Astrocyte (in vitro differentiated cells and primary cell): ENCODE data around the gene CSRP2. TPM values are rescaled to one million over a fixed set of nuclear protein-coding genes. Genes with fewer than 3 reads are reported as not detected.

Experiments used
- DNase-seq: peaks from one replicate; pipeline ENCODE4 v3.0.0-alpha.2; 2010; ENCODE audit warnings: low read depth
- FAIRE-seq: peaks from 2 replicates; lab custom pipeline; 2011; peaks lifted over from hg19 to GRCh38; lab: Jason Lieb, UNC
- H2AFZ ChIP-seq: 2 replicates; pipeline ENCODE4 v1.6.0; 2012; ENCODE audit warnings: low read depth, low read length, inconsistent platforms
- H3K27ac ChIP-seq: 2 replicates; pipeline ENCODE4 v1.5.1; 2011; ENCODE audit warnings: low read depth, low read length, inconsistent platforms
- H3K27me3 ChIP-seq: 2 replicates; pipeline ENCODE4 v1.6.0; 2011; ENCODE audit warnings: low read length, inconsistent platforms; ENCODE audit not compliant: insufficient read depth
- H3K36me3 ChIP-seq: 2 replicates; pipeline ENCODE4 v1.5.1; 2011; ENCODE audit warnings: low read length, inconsistent platforms; ENCODE audit not compliant: insufficient read depth
- H3K4me1 ChIP-seq: 2 replicates; pipeline ENCODE4 v1.5.1; 2011; ENCODE audit warnings: low read length, inconsistent platforms; ENCODE audit not compliant: insufficient read depth
- H3K4me2 ChIP-seq: 2 replicates; pipeline ENCODE4 v1.6.0; 2012; ENCODE audit warnings: low read length, inconsistent platforms
- H3K4me3 ChIP-seq: 2 replicates; pipeline ENCODE4 v1.5.1; 2011; ENCODE audit warnings: low read depth, mild to moderate bottlenecking, low read length, inconsistent platforms; ENCODE audit not compliant: insufficient read depth
- H3K79me2 ChIP-seq: 2 replicates; pipeline ENCODE4 v1.6.0; 2012; ENCODE audit warnings: mild to moderate bottlenecking, low read length, inconsistent platforms; ENCODE audit not compliant: insufficient read depth
- H3K9ac ChIP-seq: 2 replicates; pipeline ENCODE4 v1.6.0; 2012; ENCODE audit warnings: mild to moderate bottlenecking, low read length, inconsistent platforms
- H3K9me3 ChIP-seq: 2 replicates; pipeline ENCODE4 v1.5.1; 2012; ENCODE audit warnings: low read depth, mild to moderate bottlenecking, low read length, inconsistent platforms; ENCODE audit not compliant: insufficient read depth
- H4K20me1 ChIP-seq: 2 replicates; pipeline ENCODE4 v1.6.0; 2012; ENCODE audit warnings: low read length, inconsistent platforms; ENCODE audit not compliant: insufficient read depth
- H3K27ac Mint-ChIP-seq: one replicate; pipeline ENCODE4 v1.8.0; 2021; ENCODE audit warnings: mild to moderate bottlenecking, mixed read lengths; ENCODE audit not compliant: unreplicated experiment
- H3K27me3 Mint-ChIP-seq: one replicate; pipeline ENCODE4 v1.8.0; 2021; ENCODE audit warnings: low read depth, mixed read lengths; ENCODE audit not compliant: unreplicated experiment
- H3K36me3 Mint-ChIP-seq: one replicate; pipeline ENCODE4 v1.8.0; 2021; ENCODE audit warnings: low read depth, mixed read lengths; ENCODE audit not compliant: unreplicated experiment
- H3K4me1 Mint-ChIP-seq: one replicate; pipeline ENCODE4 v1.8.0; 2021; ENCODE audit warnings: low read depth, mixed read lengths; ENCODE audit not compliant: unreplicated experiment
- H3K4me3 Mint-ChIP-seq: one replicate; pipeline ENCODE4 v1.8.0; 2021; ENCODE audit warnings: mild to moderate bottlenecking, moderate library complexity, mixed read lengths; ENCODE audit not compliant: unreplicated experiment
- H3K9me3 Mint-ChIP-seq: one replicate; pipeline ENCODE4 v1.8.0; 2021; ENCODE audit warnings: mild to moderate bottlenecking, mixed read lengths; ENCODE audit not compliant: unreplicated experiment
- EZH2 ChIP-seq: IDR thresholded peaks from 2 replicates; pipeline ENCODE4 v1.6.1; 2012; ENCODE audit warnings: mild to moderate bottlenecking, low read length, inconsistent platforms; ENCODE audit not compliant: insufficient read depth
- total RNA-seq: library from RNA; stranded (reverse); gene quantifications from 2 replicates; pipeline ENCODE4 v1.2.1, GENCODE V29; 2021
- TF ChIP-seq, protein P1 (sequence below): IDR thresholded peaks from 2 replicates; pipeline ENCODE4 v1.5.1; 2011; ENCODE audit warnings: low read depth, mild to moderate bottlenecking, inconsistent platforms, low read length, moderate library complexity; ENCODE audit not compliant: insufficient read depth

The CSRP2 gene
- total RNA-seq, 1 donor from 2014 or later, result 265 TPM

DNA sequence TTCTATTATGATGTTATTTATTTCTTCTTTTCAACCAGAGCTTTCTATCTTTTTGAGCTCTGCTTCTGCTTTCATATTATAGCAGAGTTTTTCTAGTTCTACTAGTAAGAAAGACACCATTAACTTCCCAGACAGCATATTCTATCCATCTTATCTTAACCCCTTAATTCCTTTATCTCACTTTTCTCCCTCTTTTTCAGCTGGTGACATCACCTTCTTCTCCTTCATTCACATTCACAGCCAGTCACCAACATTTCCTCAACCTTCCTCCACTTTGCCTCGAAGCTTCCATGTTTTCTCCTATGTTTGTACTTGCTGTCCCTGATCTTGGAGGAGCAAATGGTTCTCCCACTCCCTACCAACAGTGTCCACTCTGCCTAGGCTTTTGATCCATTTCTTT lies 3.5 kb upstream of the CSRP2 start:
- no peaks in the 10 kb centered on the region for H3K36me3 Mint-ChIP-seq
- no peak overlapping the region for H2AFZ ChIP-seq
- TF ChIP-seq, protein P1, sequence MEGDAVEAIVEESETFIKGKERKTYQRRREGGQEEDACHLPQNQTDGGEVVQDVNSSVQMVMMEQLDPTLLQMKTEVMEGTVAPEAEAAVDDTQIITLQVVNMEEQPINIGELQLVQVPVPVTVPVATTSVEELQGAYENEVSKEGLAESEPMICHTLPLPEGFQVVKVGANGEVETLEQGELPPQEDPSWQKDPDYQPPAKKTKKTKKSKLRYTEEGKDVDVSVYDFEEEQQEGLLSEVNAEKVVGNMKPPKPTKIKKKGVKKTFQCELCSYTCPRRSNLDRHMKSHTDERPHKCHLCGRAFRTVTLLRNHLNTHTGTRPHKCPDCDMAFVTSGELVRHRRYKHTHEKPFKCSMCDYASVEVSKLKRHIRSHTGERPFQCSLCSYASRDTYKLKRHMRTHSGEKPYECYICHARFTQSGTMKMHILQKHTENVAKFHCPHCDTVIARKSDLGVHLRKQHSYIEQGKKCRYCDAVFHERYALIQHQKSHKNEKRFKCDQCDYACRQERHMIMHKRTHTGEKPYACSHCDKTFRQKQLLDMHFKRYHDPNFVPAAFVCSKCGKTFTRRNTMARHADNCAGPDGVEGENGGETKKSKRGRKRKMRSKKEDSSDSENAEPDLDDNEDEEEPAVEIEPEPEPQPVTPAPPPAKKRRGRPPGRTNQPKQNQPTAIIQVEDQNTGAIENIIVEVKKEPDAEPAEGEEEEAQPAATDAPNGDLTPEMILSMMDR, result no peak
- TF ChIP-seq EZH2, result no peak
- no peak overlapping the region for H3K4me3 ChIP-seq
- H3K9ac ChIP-seq, result no peak overlapping the region
- peaks cover 3% of the 10 kb centered on the region for H3K9me3 ChIP-seq
- H3K79me2 ChIP-seq, result peaks cover 11% of the 10 kb centered on the region
- FAIRE-seq (no peak), DNase-seq (no peak)
- H3K4me3 Mint-ChIP-seq, result no peak overlapping the region
- H3K27me3 Mint-ChIP-seq, result no peaks in the 10 kb centered on the region
- no peak overlapping the region for H3K27ac ChIP-seq
- peaks cover 5% of the 10 kb centered on the region for H3K9me3 Mint-ChIP-seq
- peaks cover 12% of the 10 kb centered on the region for H3K4me1 ChIP-seq
- H3K36me3 ChIP-seq, result no peaks in the 10 kb centered on the region
- H4K20me1 ChIP-seq, result no peaks in the 10 kb centered on the region
- no peaks in the 10 kb centered on the region for H3K27me3 ChIP-seq
- H3K27ac Mint-ChIP-seq, result peak overlapping the region; percentile 64
- peaks cover 34% of the 10 kb centered on the region for H3K4me1 Mint-ChIP-seq
- H3K4me2 ChIP-seq, result no peak overlapping the region

DNA sequence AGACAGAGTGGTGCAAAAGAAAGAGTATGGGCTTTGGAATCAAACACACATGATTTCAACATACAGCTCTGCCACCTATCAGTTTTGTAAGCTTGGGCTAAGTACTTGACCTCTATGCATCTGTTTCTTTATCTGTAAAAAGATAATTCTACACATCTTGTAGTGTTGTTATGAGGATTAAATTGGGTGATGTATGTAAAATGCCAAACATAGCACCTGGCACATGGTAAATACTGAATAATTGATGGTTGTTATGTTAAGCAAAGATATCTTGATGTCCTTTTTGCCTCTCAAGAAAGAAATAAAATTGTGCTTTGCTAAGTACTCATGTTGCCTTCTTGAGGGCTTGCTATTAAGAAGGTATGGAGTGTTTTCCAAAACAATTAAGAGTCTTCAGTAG lies 2.3 kb upstream of the CSRP2 start:
- no peak for DNase-seq
- Histone ChIP-seq H3K4me3 (no peak overlapping the region), H3K9me3 (peaks cover 3% of the 10 kb centered on the region), H3K9ac (no peak overlapping the region), H4K20me1 (peaks cover 10% of the 10 kb centered on the region), H3K79me2 (peaks cover 23% of the 10 kb centered on the region), H3K4me2 (no peak overlapping the region), H3K4me1 (peaks cover 20% of the 10 kb centered on the region), H3K36me3 (no peaks in the 10 kb centered on the region), H3K27me3 (no peaks in the 10 kb centered on the region), H3K27ac (no peak overlapping the region), H2AFZ (no peak overlapping the region)
- TF ChIP-seq, protein P1, result no peak
- TF ChIP-seq EZH2, result no peak
- Mint-ChIP-seq H3K27me3 (no peaks in the 10 kb centered on the region), H3K4me3 (no peak overlapping the region), H3K27ac (no peak overlapping the region), H3K9me3 (peaks cover 5% of the 10 kb centered on the region), H3K36me3 (no peaks in the 10 kb centered on the region), H3K4me1 (peaks cover 39% of the 10 kb centered on the region)
- FAIRE-seq, result no peak

DNA sequence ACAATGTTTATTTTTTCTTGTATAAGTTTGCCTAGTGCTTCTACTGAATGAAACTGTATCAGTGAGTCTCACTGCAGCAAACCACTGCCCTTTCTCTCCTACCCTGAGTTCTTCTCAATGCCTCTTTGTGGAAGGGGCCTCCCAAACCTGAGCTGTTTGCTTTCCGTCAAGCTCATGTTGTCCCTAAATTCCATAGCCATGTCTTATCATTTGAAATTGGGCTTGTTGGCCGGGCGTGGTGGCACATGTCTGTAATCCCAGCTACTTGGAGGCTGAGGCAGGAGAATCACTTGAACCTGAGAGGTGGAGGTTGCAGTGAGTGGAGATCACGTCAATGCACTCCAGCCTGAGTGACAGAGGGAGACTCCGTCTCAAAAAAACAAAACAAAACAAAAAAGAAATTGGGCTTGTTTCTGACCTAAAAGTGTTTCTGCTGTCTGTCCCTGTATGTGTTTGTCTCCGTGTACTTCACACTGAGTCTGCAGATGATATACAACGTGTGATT lies 1.8 kb upstream of the CSRP2 start:
- Mint-ChIP-seq H3K4me3 (peak overlapping the region; percentile 52), H3K9me3 (peaks cover 5% of the 10 kb centered on the region), H3K27ac (peak overlapping the region; percentile 98), H3K36me3 (no peaks in the 10 kb centered on the region), H3K27me3 (no peaks in the 10 kb centered on the region), H3K4me1 (peaks cover 42% of the 10 kb centered on the region)
- peaks cover 10% of the 10 kb centered on the region for H4K20me1 ChIP-seq
- H3K9me3 ChIP-seq, result peaks cover 3% of the 10 kb centered on the region
- H2AFZ ChIP-seq, result no peak overlapping the region
- H3K79me2 ChIP-seq, result peaks cover 29% of the 10 kb centered on the region
- no peak for DNase-seq
- no peaks in the 10 kb centered on the region for H3K36me3 ChIP-seq
- H3K4me1 ChIP-seq, result peaks cover 20% of the 10 kb centered on the region
- no peak for FAIRE-seq
- H3K27me3 ChIP-seq, result no peaks in the 10 kb centered on the region
- H3K27ac ChIP-seq, result peak overlapping the region; percentile 94
- H3K4me3 ChIP-seq, result no peak overlapping the region
- TF ChIP-seq, protein P1, result no peak
- no peak for TF ChIP-seq EZH2
- no peak overlapping the region for H3K9ac ChIP-seq
- no peak overlapping the region for H3K4me2 ChIP-seq
